Neural crest cell (in vitro differentiated cells): ENCODE measurements around the gene EMSY. TPM values are rescaled to one million over a fixed set of nuclear protein-coding genes. Genes with fewer than 3 reads are reported as not detected.
A peak's percentile ranks its signal among the peaks of the same experiment; 100 is the strongest.

ENCODE experiments used
- DNase-seq: peaks from one replicate; pipeline ENCODE4 v3.0.0; 2021; ENCODE audit warnings: low read depth, mixed read lengths, low spot score
- H3K27ac Mint-ChIP-seq: one replicate; pipeline ENCODE4 v1.8.0; 2021; ENCODE audit warnings: mild to moderate bottlenecking, mixed read lengths; ENCODE audit not compliant: unreplicated experiment
- H3K27me3 Mint-ChIP-seq: 2 replicates; pipeline ENCODE4 v1.8.0; 2021; ENCODE audit warnings: low read depth, mild to moderate bottlenecking, mixed read lengths
- H3K36me3 Mint-ChIP-seq: 2 replicates; pipeline ENCODE4 v1.8.0; 2021; ENCODE audit warnings: low read depth, mild to moderate bottlenecking, mixed read lengths
- H3K4me1 Mint-ChIP-seq: 2 replicates; pipeline ENCODE4 v1.8.0; 2021; ENCODE audit warnings: mixed read lengths
- H3K4me3 Mint-ChIP-seq: one replicate; pipeline ENCODE4 v1.8.0; 2021; ENCODE audit warnings: mild to moderate bottlenecking, mixed read lengths
- H3K9me3 Mint-ChIP-seq: 2 replicates; pipeline ENCODE4 v1.8.0; 2021; ENCODE audit warnings: mixed read lengths
- CTCF ChIP-seq: fragments of 200-600 bp; sonication (generic); conservative IDR thresholded peaks from 2 replicates; pipeline ENCODE4 v1.5.0; 2021; ENCODE audit warnings: antibody characterized with exemption, mild to moderate bottlenecking
- total RNA-seq: library from RNA; stranded (reverse); gene quantifications from 2 replicates; pipeline ENCODE4 v1.2.1, GENCODE V29; 2021

EMSY gene
- total RNA-seq, 1 donor from 2014 or later, result 40.1 TPM

- DNase-seq, result no peak
- TF ChIP-seq CTCF, result no peak
- Mint-ChIP-seq H3K4me3 (no peak overlapping the region), H3K4me1 (peaks cover 32% of the 10 kb centered on the region), H3K9me3 (no peaks in the 10 kb centered on the region), H3K27me3 (no peaks in the 10 kb centered on the region), H3K36me3 (peaks cover 13% of the 10 kb centered on the region), H3K27ac (peak overlapping the region; percentile 92)
These were observed 11.1 kb downstream of the EMSY start for GRCh38 chr11:76455931-76456330.

GRCh38 chr11:76456571-76456970 lies 11.8 kb downstream of the EMSY start:
- no peak overlapping the region for H3K4me3 Mint-ChIP-seq
- peaks cover 14% of the 10 kb centered on the region for H3K36me3 Mint-ChIP-seq
- H3K27ac Mint-ChIP-seq, result no peak overlapping the region
- no peak for TF ChIP-seq CTCF
- H3K4me1 Mint-ChIP-seq, result peaks cover 32% of the 10 kb centered on the region
- H3K9me3 Mint-ChIP-seq, result no peaks in the 10 kb centered on the region
- H3K27me3 Mint-ChIP-seq, result no peaks in the 10 kb centered on the region
- DNase-seq, result no peak

GRCh38 chr11:76459299-76459698 lies 14.5 kb downstream of the EMSY start:
- no peak overlapping the region for H3K4me3 Mint-ChIP-seq
- no peaks in the 10 kb centered on the region for H3K27me3 Mint-ChIP-seq
- H3K27ac Mint-ChIP-seq, result no peak overlapping the region
- peak; percentile 63 for TF ChIP-seq CTCF
- DNase-seq, result no peak
- peaks cover 24% of the 10 kb centered on the region for H3K4me1 Mint-ChIP-seq
- peaks cover 17% of the 10 kb centered on the region for H3K36me3 Mint-ChIP-seq
- H3K9me3 Mint-ChIP-seq, result no peaks in the 10 kb centered on the region

GRCh38 chr11:76459846-76460245 lies 15.0 kb downstream of the EMSY start:
- no peak for TF ChIP-seq CTCF
- H3K27ac Mint-ChIP-seq, result no peak overlapping the region
- no peak overlapping the region for H3K4me3 Mint-ChIP-seq
- no peaks in the 10 kb centered on the region for H3K9me3 Mint-ChIP-seq
- H3K36me3 Mint-ChIP-seq, result peaks cover 22% of the 10 kb centered on the region
- DNase-seq, result no peak
- no peaks in the 10 kb centered on the region for H3K27me3 Mint-ChIP-seq
- H3K4me1 Mint-ChIP-seq, result peaks cover 22% of the 10 kb centered on the region

GRCh38 chr11:76462317-76462716 lies 17.5 kb downstream of the EMSY start:
- H3K4me1 Mint-ChIP-seq, result peaks cover 17% of the 10 kb centered on the region
- TF ChIP-seq CTCF, result no peak
- DNase-seq, result no peak
- H3K36me3 Mint-ChIP-seq, result peaks cover 25% of the 10 kb centered on the region
- H3K27ac Mint-ChIP-seq, result no peak overlapping the region
- H3K9me3 Mint-ChIP-seq, result no peaks in the 10 kb centered on the region
- no peaks in the 10 kb centered on the region for H3K27me3 Mint-ChIP-seq
- no peak overlapping the region for H3K4me3 Mint-ChIP-seq

GRCh38 chr11:76465701-76466100 lies 20.9 kb downstream of the EMSY start:
- H3K36me3 Mint-ChIP-seq, result peaks cover 20% of the 10 kb centered on the region
- no peak for TF ChIP-seq CTCF

More at GRCh38 chr11:76465701-76466100, 20.9 kb downstream of the EMSY start:
- Mint-ChIP-seq H3K27me3 (no peaks in the 10 kb centered on the region), H3K4me1 (peaks cover 14% of the 10 kb centered on the region), H3K27ac (no peak overlapping the region), H3K9me3 (no peaks in the 10 kb centered on the region), H3K4me3 (no peak overlapping the region)
- no peak for DNase-seq
